ENCODE results near the gene PLCD3.

DNA sequence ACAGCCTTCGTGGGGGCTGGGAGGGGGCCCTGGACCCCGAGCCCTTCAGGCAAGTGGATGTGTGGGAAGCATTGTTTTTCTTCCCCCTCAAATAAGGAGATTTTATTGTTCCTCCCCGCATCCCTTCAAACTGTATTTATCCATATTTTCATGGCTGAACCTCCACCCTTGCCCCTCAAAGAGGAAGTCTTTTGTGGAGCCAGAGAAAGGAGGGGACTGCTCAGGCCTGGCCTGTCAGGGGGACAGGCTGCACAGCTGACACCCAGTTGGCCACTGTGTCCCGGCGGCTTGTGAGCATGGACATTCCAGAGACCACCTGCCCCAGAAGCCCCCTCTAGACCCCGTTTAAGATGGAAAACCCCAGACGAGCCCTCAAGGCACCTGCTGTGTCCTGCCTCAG is 45.2 kb upstream of the PLCD3 start:
- TF ChIP-seq, protein P1, sequence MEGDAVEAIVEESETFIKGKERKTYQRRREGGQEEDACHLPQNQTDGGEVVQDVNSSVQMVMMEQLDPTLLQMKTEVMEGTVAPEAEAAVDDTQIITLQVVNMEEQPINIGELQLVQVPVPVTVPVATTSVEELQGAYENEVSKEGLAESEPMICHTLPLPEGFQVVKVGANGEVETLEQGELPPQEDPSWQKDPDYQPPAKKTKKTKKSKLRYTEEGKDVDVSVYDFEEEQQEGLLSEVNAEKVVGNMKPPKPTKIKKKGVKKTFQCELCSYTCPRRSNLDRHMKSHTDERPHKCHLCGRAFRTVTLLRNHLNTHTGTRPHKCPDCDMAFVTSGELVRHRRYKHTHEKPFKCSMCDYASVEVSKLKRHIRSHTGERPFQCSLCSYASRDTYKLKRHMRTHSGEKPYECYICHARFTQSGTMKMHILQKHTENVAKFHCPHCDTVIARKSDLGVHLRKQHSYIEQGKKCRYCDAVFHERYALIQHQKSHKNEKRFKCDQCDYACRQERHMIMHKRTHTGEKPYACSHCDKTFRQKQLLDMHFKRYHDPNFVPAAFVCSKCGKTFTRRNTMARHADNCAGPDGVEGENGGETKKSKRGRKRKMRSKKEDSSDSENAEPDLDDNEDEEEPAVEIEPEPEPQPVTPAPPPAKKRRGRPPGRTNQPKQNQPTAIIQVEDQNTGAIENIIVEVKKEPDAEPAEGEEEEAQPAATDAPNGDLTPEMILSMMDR (IDR thresholded peaks at IDR 0.05): no peak
- no peak for TF ChIP-seq SP1 (CRISPR knock-in tag; conservative IDR thresholded peaks at IDR 0.05)
- TF ChIP-seq, protein P2, sequence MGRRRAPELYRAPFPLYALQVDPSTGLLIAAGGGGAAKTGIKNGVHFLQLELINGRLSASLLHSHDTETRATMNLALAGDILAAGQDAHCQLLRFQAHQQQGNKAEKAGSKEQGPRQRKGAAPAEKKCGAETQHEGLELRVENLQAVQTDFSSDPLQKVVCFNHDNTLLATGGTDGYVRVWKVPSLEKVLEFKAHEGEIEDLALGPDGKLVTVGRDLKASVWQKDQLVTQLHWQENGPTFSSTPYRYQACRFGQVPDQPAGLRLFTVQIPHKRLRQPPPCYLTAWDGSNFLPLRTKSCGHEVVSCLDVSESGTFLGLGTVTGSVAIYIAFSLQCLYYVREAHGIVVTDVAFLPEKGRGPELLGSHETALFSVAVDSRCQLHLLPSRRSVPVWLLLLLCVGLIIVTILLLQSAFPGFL (CRISPR knock-in tag; IDR thresholded peaks at IDR 0.05; ENCODE audit: borderline replicate concordance): no peak
- TF ChIP-seq ZNF317 (CRISPR knock-in tag; IDR thresholded peaks at IDR 0.05; ENCODE audit: borderline replicate concordance, low read depth): no peak
- no peak for TF ChIP-seq FOXJ3 (CRISPR knock-in tag; IDR thresholded peaks at IDR 0.05; ENCODE audit: borderline replicate concordance)
- TF ChIP-seq ZNF263 (CRISPR knock-in tag; IDR thresholded peaks at IDR 0.05; ENCODE audit: low read depth): no peak
- TF ChIP-seq NFYB (CRISPR knock-in tag; conservative IDR thresholded peaks at IDR 0.05; ENCODE audit: low read depth): no peak
- no peak for TF ChIP-seq FOXK1 (CRISPR knock-in tag; IDR thresholded peaks at IDR 0.05)
- TF ChIP-seq, protein P3, sequence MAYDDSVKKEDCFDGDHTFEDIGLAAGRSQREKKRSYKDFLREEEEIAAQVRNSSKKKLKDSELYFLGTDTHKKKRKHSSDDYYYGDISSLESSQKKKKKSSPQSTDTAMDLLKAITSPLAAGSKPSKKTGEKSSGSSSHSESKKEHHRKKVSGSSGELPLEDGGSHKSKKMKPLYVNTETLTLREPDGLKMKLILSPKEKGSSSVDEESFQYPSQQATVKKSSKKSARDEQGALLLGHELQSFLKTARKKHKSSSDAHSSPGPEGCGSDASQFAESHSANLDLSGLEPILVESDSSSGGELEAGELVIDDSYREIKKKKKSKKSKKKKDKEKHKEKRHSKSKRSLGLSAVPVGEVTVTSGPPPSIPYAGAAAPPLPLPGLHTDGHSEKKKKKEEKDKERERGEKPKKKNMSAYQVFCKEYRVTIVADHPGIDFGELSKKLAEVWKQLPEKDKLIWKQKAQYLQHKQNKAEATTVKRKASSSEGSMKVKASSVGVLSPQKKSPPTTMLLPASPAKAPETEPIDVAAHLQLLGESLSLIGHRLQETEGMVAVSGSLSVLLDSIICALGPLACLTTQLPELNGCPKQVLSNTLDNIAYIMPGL (CRISPR knock-in tag; IDR thresholded peaks at IDR 0.05): no peak
- TF ChIP-seq JUN (CRISPR knock-in tag; IDR thresholded peaks at IDR 0.05): no peak

All from WTC11 (cell line).